HUES6 (cell line): ENCODE data around the gene NBPF20.
"Not testable (repeated sequence)": the region's sequence is repeated elsewhere in the genome, so short reads cannot be mapped to it uniquely, and the experiment has no call there.

Source experiments
- H3K27ac ChIP-seq: 2 replicates; pipeline ENCODE4 v1.7.0; 2013; ENCODE audit warnings: low read depth, mild to moderate bottlenecking, low read length, inconsistent platforms
- H3K27me3 ChIP-seq: 2 replicates; pipeline ENCODE4 v1.6.1; 2013; ENCODE audit warnings: low read length; ENCODE audit not compliant: control insufficient read depth, insufficient read depth
- H3K36me3 ChIP-seq: 2 replicates; pipeline ENCODE4 v1.6.1; 2013; ENCODE audit warnings: low read length; ENCODE audit not compliant: control insufficient read depth, insufficient read depth
- H3K4me1 ChIP-seq: 2 replicates; pipeline ENCODE4 v1.6.1; 2013; ENCODE audit warnings: low read length; ENCODE audit not compliant: control insufficient read depth, insufficient read depth
- H3K4me3 ChIP-seq: 2 replicates; pipeline ENCODE4 v1.5.1; 2013; ENCODE audit warnings: low read depth, low read length
- H3K9ac ChIP-seq: one replicate; pipeline ENCODE4 v1.6.1; 2013; ENCODE audit warnings: mild to moderate bottlenecking, low read length
- H3K9me3 ChIP-seq: 2 replicates; pipeline ENCODE4 v1.6.1; 2013; ENCODE audit warnings: low read depth, low read length; ENCODE audit not compliant: control insufficient read depth, insufficient read depth

Gene NBPF20

DNA sequence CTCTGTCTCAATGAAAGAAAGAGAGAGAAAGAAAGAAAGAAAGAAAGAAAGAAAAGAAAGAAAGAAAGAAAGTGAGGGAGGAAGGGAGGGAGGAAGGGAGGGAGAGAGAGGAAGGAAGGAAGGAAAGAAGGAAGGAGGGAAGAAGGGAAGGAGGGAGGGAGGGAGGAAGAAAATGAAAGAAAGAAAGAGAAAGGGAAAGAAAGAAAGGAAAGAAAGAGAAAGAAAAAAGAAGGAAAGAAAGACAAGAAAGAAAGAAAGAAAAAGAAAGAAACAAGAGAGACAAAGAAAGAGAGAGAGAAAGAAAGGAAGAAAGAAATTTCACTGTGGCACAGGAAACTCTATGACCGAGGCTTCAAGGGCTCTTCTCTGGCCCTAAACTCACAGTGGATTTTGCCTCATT, 33.7 kb upstream of the NBPF20 start:
- not testable (repeated sequence) for H3K9ac ChIP-seq, H3K4me1 ChIP-seq, H3K27ac ChIP-seq, H3K9me3 ChIP-seq, H3K36me3 ChIP-seq
- peak overlapping the region; percentile 42; the same call in 1 of the 2 replicates for H3K4me3 ChIP-seq
- peaks cover 22% of the 10 kb centered on the region for H3K27me3 ChIP-seq

DNA sequence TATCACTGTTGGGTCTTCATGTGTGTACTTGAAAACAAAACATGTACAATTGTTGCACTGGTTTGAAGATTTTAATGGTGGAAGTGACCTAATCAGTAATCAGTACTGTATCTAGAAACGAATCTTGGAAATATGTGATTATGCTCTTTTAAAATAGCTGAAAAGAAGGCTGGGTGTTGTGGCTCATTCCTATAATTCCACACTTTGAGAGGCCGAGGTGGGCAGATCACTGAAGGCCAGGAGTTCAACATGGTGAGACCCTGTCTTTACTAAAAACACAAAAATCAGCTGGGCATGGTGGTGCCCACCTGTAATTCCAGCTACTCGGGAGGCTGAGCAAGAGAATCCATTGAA, 29.4 kb upstream of the NBPF20 start:
- not testable (repeated sequence) for H3K4me1 ChIP-seq, H3K4me3 ChIP-seq, H3K9me3 ChIP-seq, H3K27ac ChIP-seq, H3K9ac ChIP-seq, H3K36me3 ChIP-seq
- H3K27me3 ChIP-seq = peaks cover 31% of the 10 kb centered on the region

DNA sequence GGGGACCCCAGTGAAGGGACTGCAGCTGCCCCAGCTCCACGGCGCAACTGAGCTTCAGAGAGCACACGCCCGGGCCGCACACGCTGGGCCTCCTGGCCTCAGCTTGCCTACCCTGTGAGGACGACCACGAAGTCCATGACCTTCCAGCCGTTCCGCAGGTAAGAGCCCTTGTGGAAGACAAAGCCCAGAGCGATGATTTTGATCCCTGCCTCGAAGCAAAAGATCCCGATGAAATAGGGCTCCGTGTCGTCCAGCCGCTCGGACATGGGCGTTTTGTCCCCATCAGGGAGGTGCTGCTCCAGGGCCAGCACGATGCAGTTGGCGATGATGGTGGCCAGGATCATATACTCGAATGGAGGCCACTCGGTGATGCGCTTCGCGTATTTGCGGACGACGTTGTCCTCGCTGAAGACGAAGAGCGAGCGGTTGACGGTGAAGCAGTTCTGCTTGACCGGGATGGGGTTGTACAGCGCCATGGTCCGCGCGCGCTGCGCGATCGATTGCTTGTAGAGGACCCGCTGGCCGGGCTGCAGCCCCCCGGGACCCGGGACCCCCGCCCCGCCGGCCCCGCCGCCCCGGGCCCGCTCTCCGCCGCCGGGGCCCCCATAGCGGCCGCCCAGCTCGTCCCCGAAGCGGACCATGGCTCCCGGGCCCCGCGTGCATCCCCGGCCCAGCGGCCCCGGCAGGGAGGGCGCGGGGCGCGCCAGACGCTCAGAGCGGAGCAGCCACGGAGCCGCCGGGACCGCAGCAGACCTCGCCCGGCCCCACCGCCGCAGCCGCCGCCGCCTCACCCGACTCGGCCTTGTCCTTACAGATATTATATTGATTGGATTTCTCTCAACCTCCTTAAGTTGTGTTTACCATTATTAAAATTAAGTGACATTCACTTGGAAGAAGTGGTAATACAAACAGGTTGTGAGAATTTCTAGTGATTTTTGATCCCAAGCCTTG, 28.7 kb upstream of the NBPF20 start:
- Histone ChIP-seq H3K27me3 (peaks cover 31% of the 10 kb centered on the region), H3K4me3 (peak overlapping the region; percentile 41)
- H3K27ac ChIP-seq, H3K9ac ChIP-seq, H3K4me1 ChIP-seq, H3K36me3 ChIP-seq, H3K9me3 ChIP-seq: not testable (repeated sequence)

DNA sequence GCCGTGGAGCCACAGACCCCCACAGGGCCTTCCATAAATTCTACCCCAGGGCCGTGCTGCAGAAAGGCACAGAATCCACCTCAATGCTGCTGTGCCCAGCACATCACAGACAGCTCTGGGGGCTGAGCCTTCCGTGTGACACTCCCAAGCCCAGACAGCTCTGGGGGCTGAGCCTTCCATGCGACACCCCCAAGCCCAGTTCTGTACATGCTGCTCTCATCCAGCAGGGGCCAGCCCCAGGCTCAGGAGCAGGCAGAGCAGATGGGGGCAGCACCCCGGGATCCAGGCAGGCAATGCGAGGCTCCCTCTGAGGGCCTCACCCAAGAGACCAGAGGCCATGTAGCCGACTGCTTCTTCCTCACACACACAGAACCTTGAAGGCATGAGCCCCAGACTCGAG, 27.1 kb upstream of the NBPF20 start:
- H3K4me1 ChIP-seq, H3K27ac ChIP-seq, H3K4me3 ChIP-seq, H3K9me3 ChIP-seq, H3K36me3 ChIP-seq, H3K9ac ChIP-seq: not testable (repeated sequence)
- H3K27me3 ChIP-seq = peaks cover 31% of the 10 kb centered on the region

DNA sequence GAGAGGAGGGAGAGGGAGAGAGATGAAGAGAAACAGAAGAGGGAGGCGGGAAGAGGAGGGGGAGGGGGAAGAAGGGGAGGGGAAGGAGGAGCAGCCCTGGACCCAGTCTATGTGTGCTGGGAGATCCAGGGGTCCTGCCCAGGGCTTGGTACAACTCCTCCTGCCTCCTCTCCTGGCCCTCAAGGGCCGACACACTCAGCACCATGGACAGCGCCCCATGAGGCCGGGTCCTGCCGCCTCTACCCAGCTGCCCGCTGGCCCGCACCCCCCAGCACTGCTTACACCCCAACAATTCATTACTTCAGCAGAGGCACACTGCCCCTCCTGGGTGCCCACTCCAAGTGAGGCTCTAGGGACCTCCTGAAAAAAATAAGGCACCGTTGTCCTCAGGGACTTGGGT, 26.5 kb upstream of the NBPF20 start:
- H3K4me3 ChIP-seq, H3K4me1 ChIP-seq, H3K36me3 ChIP-seq, H3K9ac ChIP-seq, H3K27ac ChIP-seq, H3K9me3 ChIP-seq: not testable (repeated sequence)
- peaks cover 31% of the 10 kb centered on the region for H3K27me3 ChIP-seq

DNA sequence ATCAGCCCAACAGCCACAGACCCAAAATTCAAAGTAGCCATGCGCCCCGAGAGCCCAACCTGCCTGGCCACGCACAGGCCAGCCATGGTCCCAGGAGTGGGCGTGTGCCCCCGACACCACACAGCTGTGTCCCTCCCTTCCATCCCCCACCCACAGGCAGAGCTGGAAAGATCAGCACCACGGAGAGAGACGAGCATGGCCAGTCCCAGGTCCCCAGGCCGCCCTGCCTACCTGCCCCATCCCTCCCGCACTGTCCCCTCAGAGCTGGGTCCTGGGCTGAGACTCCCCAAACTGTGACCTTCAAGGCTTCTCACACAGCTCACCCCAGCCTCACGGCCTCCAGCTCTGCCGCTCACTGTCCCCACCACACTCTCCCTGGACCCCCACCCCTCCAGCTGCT, 19.8 kb upstream of the NBPF20 start:
- not testable (repeated sequence) for H3K9ac ChIP-seq, H3K9me3 ChIP-seq, H3K4me3 ChIP-seq, H3K27ac ChIP-seq, H3K4me1 ChIP-seq, H3K27me3 ChIP-seq, H3K36me3 ChIP-seq

DNA sequence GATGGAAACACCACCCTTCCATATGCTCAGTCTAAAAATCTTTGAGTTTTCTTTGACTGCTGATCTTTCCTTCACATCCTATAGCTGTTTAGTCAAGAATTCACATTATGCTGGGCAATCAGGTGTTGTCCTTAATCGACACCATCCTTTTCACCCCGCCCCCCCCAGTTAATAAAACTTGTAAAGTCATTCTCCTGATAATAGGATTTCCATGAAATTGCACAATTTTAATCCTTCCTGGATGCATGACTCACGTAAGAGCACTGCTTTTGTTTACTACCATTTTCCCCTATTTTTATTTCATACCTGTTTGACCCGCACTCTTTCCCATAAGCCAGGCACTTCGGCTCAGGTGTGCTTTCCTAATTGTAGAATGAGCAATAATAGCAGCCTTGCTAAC, 16.9 kb upstream of the NBPF20 start:
- not testable (repeated sequence) for H3K4me3 ChIP-seq, H3K4me1 ChIP-seq, H3K9ac ChIP-seq, H3K27me3 ChIP-seq, H3K9me3 ChIP-seq, H3K27ac ChIP-seq, H3K36me3 ChIP-seq

DNA sequence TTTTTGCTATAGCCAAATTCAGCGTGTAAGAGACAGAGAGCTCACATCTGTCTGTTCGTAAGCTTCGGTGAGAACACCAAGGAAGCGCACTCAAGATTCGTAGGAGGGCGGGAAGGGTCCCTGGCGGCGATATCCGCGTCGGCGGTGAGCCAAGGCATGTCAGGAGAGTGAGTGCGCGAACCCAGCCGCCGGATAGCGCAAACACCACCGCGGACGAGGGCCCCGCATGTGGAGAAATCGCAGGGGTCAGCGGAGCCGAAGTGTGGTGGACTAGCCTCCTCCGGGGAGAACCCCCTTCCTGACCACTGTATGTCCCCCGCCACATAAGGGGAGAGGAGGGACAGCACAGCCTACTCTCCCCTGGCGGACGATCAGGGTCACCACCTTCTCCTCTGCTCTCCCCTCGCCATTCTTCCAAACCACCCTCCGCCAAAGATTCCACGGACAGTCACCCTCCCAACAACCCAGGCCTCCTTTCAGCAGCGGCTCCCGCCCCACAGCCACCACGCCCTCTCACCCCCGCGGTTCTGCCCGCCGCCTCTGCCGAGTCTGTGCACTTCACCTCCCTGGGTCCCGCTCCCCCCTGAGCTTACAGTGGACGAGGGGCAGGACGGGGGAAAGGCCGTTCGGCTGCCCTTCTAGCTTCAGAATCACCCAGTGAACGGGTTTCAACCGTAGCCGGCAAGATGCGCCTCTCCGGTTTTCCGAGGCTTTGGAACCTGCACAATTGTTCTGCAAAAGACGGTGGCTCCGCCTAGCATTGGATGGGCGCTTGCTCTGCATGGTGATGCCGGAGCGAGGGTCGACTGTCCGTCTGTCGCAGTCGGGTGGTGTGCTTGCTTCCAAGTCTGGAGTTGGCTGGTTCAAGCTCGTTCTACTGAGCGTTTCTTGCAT, 6.2 kb upstream of the NBPF20 start:
- H3K9me3 ChIP-seq, H3K4me1 ChIP-seq, H3K9ac ChIP-seq, H3K27ac ChIP-seq, H3K36me3 ChIP-seq: not testable (repeated sequence)
- peaks cover 68% of the 10 kb centered on the region for H3K27me3 ChIP-seq
- H3K4me3 ChIP-seq = peak overlapping the region; percentile 65

DNA sequence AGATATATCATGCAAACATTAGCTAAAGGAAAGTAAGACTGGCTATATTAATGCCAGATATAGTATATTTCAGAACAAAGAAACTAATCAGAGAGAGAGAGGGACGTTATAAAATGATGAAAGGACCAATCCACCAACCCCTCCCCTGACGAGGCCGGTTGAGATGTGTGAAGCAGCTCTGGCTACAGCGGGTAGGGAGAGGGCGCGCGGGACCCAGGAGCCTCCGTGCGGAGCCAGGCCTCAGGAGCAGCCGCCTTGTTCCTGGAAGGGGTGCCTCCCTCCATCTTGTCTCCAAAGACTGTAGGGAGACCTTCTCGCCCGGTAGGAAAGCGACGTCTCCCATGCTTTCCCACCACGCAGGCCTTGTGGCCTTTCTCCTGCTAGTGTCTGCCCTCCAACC, 5.4 kb upstream of the NBPF20 start:
- not testable (repeated sequence) for H3K9ac ChIP-seq, H3K27ac ChIP-seq, H3K9me3 ChIP-seq, H3K36me3 ChIP-seq, H3K4me1 ChIP-seq
- peak overlapping the region; percentile 42; the same call in 1 of the 2 replicates for H3K4me3 ChIP-seq
- H3K27me3 ChIP-seq = peaks cover 72% of the 10 kb centered on the region

DNA sequence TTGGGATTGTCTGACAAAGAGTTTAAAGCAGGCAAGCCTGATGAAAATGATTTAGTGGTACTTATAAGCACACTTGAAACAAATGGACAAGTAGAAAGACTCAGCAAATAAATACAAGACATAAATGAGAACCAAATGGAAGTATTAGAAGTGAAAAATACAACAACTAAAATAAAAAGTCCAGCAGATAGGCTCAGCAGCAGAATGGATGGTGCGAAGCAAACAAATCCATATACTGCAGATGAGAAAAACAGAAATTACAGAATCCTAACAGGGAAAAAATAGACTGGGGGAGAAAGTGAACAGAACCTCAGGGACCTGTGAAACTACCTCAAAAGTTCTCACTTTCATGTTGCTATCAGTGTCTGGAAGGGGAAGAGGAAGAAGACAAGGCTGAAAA, 3.9 kb upstream of the NBPF20 start:
- H3K27me3 ChIP-seq = peaks cover 78% of the 10 kb centered on the region
- H3K4me3 ChIP-seq, H3K36me3 ChIP-seq, H3K9ac ChIP-seq, H3K9me3 ChIP-seq, H3K4me1 ChIP-seq, H3K27ac ChIP-seq: not testable (repeated sequence)
